Measurements from ENCODE around the gene WDR41.

The WDR41 gene

DNA sequence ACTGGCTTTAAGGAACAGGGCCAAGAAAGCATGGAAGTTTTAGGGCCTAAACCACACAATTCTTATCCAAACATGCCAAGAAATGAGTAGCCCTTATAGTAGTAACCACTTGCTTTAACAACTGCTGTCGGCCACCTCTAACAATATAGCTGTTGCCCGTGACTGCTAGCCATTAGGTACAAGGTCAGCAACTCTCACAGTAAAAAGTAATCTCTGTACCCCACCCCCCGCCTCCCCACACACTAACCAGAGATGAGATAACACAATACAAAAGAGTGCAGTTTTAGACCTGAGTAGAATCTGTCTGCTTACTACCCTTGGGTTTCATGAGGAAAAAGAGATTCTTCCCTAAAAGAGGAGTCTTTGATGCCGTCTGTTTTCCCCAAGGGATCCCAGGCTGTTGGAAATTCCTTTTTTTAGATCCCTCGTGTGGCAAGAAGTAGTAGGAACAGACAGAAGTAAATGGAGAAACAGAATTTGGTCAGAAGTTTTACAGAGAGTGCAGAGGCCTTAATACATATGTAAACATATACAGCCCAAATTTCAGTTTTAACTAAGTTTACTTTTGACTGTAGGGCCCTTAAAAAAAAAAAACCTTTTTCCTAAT is 94.3 kb downstream of the WDR41 start:
- ChIA-PET POLR2A (interaction anchor here (0.7 kb wide), 1 partner anchor 95 kb away, joined by 3 read pairs; no protein-coding TSS in a partner anchor), CTCF (no interaction called here)
- no peak overlapping the region for H3K4me3 ChIP-seq (ENCODE audit: low read depth, low read length)
- TF ChIP-seq, protein P1, sequence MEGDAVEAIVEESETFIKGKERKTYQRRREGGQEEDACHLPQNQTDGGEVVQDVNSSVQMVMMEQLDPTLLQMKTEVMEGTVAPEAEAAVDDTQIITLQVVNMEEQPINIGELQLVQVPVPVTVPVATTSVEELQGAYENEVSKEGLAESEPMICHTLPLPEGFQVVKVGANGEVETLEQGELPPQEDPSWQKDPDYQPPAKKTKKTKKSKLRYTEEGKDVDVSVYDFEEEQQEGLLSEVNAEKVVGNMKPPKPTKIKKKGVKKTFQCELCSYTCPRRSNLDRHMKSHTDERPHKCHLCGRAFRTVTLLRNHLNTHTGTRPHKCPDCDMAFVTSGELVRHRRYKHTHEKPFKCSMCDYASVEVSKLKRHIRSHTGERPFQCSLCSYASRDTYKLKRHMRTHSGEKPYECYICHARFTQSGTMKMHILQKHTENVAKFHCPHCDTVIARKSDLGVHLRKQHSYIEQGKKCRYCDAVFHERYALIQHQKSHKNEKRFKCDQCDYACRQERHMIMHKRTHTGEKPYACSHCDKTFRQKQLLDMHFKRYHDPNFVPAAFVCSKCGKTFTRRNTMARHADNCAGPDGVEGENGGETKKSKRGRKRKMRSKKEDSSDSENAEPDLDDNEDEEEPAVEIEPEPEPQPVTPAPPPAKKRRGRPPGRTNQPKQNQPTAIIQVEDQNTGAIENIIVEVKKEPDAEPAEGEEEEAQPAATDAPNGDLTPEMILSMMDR (IDR thresholded peaks at IDR 0.05; ENCODE audit: insufficient read depth, low read length, missing control alignments), result no peak
- no peak for DNase-seq (ENCODE audit: low read depth, low spot score)

DNA sequence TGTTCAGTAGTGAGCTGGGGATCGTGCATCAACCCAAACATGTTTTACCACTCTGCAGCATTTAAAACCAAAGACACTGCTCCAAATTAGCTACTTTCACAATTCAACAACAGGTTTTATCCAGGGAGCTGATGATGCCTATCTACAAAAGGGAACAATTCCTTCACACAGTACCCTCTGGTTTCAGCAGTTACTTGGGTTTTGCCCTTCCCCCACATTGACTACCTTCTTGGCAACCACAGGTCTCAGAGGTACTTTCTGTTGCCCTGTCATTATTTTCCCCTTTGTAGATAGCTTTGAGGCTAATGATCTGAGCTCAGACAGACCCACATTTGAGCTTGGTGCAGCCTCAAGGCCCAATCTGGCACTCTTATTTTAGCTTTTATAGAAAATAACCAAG is 96.1 kb downstream of the WDR41 start:
- DNase-seq (ENCODE audit: low read depth, low spot score), result no peak
- TF ChIP-seq, protein P1 (IDR thresholded peaks at IDR 0.05; ENCODE audit: insufficient read depth, low read length, missing control alignments), result no peak
- POLR2A ChIA-PET, result no interaction called here
- no peak overlapping the region for H3K4me3 ChIP-seq (ENCODE audit: low read depth, low read length)
- CTCF ChIA-PET, result no interaction called here

DNA sequence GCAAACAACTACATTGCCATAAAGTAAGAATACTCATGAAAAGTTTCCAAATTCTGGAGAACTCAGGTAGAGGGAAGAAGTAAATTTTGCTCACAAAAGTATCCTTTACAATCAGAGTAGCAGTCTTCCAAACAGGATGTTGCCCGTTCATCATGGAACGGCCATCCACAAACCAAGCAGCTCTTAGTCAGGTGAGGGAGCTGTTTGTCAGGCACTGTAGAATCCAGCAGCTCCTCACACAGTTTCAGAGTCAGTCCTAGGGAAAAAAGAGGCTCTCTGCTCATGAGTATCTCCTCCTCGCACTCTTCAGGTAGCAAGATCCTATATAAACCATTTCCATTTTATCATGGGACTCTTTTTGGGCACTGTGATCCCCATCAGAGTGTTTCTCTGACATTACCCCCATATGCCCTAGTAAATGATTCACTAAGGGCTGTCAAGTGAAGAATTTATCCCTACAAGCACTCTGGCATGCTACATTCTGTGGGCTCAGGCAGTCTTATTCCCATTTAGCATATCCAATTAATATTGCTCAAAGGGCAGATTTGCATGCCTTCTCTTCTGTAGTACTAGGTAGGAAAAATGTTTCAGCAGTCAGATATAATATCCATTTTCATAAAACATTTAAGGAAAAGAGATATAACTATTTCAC is 97.9 kb downstream of the WDR41 start:
- CTCF ChIA-PET, result no interaction called here
- TF ChIP-seq, protein P1 (IDR thresholded peaks at IDR 0.05; ENCODE audit: insufficient read depth, low read length, missing control alignments), result no peak
- POLR2A ChIA-PET, result no interaction called here
- no peak for DNase-seq (ENCODE audit: low read depth, low spot score)
- H3K4me3 ChIP-seq (ENCODE audit: low read depth, low read length), result no peak overlapping the region

DNA sequence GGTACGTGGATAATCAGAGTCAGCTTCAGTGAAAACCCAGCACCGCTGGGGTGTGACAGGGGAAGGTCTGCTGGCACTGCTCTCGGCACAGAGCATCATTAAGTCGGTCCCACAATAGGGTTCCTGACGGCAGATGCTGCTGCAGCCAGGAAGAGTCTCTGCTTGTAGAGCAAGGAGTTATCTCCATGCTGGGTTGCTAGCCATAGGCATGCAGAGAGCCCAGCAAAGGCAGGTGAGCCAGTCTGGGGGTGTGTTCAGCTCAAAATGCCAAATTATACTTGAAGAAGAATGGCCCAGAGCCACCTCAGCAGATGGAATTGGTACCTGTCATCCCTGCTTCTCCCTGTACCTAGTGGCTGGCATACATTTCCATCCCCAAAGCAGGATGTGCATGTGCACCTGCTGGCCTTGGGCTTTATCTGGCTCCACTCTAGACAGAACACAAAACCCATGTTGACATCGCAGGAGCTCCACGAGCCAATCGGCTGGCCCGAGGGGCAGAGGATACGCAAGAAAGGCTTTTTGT is 100.8 kb downstream of the WDR41 start:
- ChIA-PET CTCF (interaction anchor here (1.2 kb wide), 1 partner anchor 101 kb away, joined by 3 read pairs; the partner anchor contains the start of gene WDR41), POLR2A (no interaction called here)
- TF ChIP-seq, protein P1 (IDR thresholded peaks at IDR 0.05; ENCODE audit: insufficient read depth, low read length, missing control alignments), result no peak
- no peak for DNase-seq (ENCODE audit: low read depth, low spot score)
- H3K4me3 ChIP-seq (ENCODE audit: low read depth, low read length), result no peak overlapping the region

DNA sequence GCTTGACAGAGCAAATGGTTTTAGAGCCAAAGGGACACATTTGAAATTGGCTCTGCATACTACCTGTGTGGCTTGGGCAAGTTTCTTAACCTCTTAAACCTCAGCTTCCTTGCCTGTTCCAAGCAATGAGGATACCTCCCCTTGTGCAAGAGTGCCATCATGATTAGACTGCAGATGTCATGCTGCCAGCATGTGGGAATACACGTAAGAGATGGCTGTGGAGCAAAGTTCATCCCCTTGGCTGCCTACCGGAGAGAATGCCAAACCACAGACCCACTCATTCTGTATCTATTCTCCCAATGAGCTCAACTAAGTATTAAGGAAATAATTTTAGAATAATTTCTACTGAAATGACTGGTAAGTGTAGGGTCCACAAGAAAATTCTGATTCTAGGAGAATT is 101.3 kb downstream of the WDR41 start:
- peak; percentile 47 for DNase-seq (ENCODE audit: low read depth, low spot score)
- H3K4me3 ChIP-seq (ENCODE audit: low read depth, low read length), result no peak overlapping the region
- CTCF ChIA-PET, result no interaction called here
- POLR2A ChIA-PET, result no interaction called here
- TF ChIP-seq, protein P1 (IDR thresholded peaks at IDR 0.05; ENCODE audit: insufficient read depth, low read length, missing control alignments), result no peak

DNA sequence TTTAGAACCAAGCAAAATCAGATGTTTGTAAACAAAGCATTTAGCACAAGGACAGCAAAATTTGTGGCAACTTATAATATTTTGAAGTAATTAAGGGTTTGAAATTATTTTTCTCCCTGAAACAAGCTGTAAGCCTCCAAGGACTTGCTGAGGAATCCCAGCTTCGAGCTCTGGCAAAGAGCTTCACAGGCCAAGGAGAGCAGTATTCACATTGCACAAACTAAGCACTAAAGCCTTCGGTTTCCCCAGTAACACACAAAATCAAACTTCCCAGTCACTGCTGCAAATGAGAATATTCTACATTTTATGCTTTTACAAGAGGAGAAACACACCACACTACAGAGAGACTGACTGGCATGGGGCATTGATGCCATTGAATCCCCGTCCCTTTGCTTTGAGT is 101.9 kb downstream of the WDR41 start:
- ChIA-PET CTCF (no interaction called here), POLR2A (no interaction called here)
- TF ChIP-seq, protein P1 (IDR thresholded peaks at IDR 0.05; ENCODE audit: insufficient read depth, low read length, missing control alignments), result no peak
- no peak overlapping the region for H3K4me3 ChIP-seq (ENCODE audit: low read depth, low read length)
- DNase-seq (ENCODE audit: low read depth, low spot score), result no peak

Data from AG04449 (cell line).